SK-N-MC (cell line): ENCODE measurements around the gene DNAJC5.

Source experiments
- DNase-seq: peaks from one replicate; pipeline ENCODE4 v3.0.0-alpha.2; 2011; ENCODE audit warnings: low read depth, low spot score
- H3K27ac ChIP-seq: fragments of 200-600 bp; sonication (generic); 2 replicates; pipeline ENCODE4 v1.5.1; 2016; ENCODE audit warnings: mixed run types
- H3K36me3 ChIP-seq: fragments of 200-600 bp; sonication (generic); 2 replicates; pipeline ENCODE4 v1.6.1; 2017; ENCODE audit warnings: antibody characterized with exemption, low read length, mixed read lengths; ENCODE audit not compliant: insufficient read depth
- H3K4me3 ChIP-seq: fragments of 200-600 bp; sonication (generic); 2 replicates; pipeline ENCODE4 v1.5.1; 2016
- H3K9ac ChIP-seq: fragments of 200-600 bp; sonication (generic); 2 replicates; pipeline ENCODE4 v1.8.0; 2017; ENCODE audit warnings: mixed run types, mixed read lengths; ENCODE audit not compliant: insufficient read length
- H3K9me3 ChIP-seq: fragments of 200-600 bp; sonication (generic); 2 replicates; pipeline ENCODE4 v1.6.1; 2017; ENCODE audit warnings: low read depth, mild to moderate bottlenecking, antibody characterized with exemption, low read length, moderate library complexity, mixed read lengths
- EZH2 ChIP-seq: fragments of 200-600 bp; sonication (generic); IDR thresholded peaks from one replicate; pipeline ENCODE4 v1.6.1; 2017; ENCODE audit warnings: antibody characterized with exemption
- FOXP2 ChIP-seq: optimal IDR thresholded peaks from 2 replicates; pipeline ENCODE3; 2011; ENCODE audit warnings: mild to moderate bottlenecking, moderate library complexity; ENCODE audit not compliant: insufficient read depth; ENCODE audit errors: extremely low read length, control extremely low read depth
- POLR2AphosphoS5 ChIP-seq: IDR thresholded peaks from 2 replicates; pipeline ENCODE4 v1.6.1; 2012; ENCODE audit warnings: mild to moderate bottlenecking, low read depth, low read length, borderline replicate concordance

The DNAJC5 gene

DNA sequence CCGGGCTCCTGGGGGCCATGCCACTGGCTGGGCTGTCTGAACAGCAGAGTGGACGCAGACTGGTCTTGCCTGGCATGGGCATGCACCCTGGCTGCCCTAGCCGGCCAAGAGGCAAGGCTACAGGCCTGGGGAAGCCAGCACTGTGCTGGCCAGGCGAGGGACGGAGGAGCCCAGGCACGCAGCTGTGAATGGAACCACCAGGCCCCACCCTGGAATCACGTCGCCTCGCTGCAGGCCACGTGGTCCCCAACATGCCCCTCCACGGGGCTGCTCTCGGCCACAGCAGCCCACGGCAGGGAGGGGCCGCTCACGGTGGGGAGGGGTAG lies 57.2 kb downstream of the DNAJC5 start:
- no peak for DNase-seq
- Histone ChIP-seq H3K4me3 (no peak overlapping the region), H3K36me3 (no peaks in the 10 kb centered on the region), H3K27ac (no peak overlapping the region), H3K9me3 (no peaks in the 10 kb centered on the region), H3K9ac (no peak overlapping the region)
- no peak for TF ChIP-seq FOXP2
- no peak for TF ChIP-seq EZH2
- no peak for TF ChIP-seq POLR2AphosphoS5

- H3K9me3 ChIP-seq: no peaks in the 10 kb centered on the region
- H3K9ac ChIP-seq: no peak overlapping the region
- TF ChIP-seq POLR2AphosphoS5 (no peak), FOXP2 (no peak), EZH2 (no peak)
- no peak overlapping the region for H3K27ac ChIP-seq
- no peak overlapping the region for H3K4me3 ChIP-seq
- DNase-seq: no peak
- H3K36me3 ChIP-seq: no peaks in the 10 kb centered on the region
These were observed 57.8 kb downstream of the DNAJC5 start for GRCh38 chr20:63952769-63953168.

DNA sequence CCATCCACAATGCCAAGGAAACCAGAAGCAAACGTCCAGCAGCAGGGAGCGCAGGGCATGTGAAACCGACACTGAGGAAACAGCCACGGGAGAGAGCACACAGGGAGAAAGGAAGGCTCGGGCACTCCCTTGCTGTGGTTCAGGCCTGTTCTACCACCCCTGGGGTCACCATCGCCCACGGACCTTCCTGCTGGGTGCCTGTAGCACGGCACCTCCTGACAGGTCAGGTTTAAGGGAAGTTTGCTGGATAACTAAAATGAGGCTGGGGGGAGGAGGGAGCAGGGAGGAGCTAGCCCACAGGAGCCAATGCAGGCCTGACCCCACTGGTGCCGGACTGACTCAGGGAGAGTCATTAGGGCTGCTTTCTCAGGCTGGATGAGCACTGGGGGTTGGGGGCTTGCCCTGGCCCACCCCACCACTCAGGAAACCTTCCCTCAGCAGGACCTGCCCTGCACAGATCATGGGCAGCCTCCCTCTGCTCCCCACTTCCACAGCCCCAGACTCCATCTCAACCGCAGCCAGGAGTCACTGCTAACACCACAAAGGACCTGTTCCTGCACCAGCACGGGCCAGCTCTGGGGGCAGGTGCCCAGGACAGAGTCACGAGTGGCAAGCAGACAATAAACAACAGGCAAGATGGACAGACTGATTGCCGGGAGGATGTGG lies 59.0 kb downstream of the DNAJC5 start:
- H3K9me3 ChIP-seq: no peaks in the 10 kb centered on the region
- no peak for DNase-seq
- no peak overlapping the region for H3K9ac ChIP-seq
- no peaks in the 10 kb centered on the region; the same call in 1 of the 2 replicates for H3K36me3 ChIP-seq
- TF ChIP-seq POLR2AphosphoS5: no peak
- no peak for TF ChIP-seq FOXP2
- no peak for TF ChIP-seq EZH2
- H3K4me3 ChIP-seq: no peak overlapping the region
- no peak overlapping the region for H3K27ac ChIP-seq

DNA sequence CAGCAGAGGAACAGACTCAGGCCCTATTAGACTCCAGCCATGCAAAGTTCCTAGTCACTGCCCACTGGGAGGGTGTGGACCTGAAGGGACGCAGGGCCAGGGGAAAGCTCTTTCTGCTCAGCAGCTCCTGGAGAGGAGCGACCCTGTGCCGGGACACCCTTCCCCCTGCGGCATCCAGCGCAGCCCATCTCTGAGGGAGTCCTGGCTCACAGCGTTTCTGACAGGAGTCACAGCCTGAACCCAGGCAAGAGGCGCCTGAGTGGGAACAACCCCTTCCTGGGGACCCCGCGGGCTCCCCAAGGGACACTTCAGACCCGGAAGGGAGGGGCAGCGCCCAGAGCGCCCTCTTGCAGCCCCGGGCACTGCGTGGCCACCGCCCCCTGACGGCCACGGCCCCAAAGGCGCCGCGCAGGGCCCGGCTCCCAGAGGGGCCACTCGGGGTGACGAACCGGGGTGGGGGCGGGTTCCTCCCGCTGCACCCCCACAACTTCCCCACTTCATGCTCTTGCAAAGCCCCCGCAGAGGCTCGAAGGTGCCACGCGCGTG lies 60.4 kb downstream of the DNAJC5 start:
- H3K4me3 ChIP-seq: peak overlapping the region; percentile 97
- H3K36me3 ChIP-seq: no peaks in the 10 kb centered on the region; the same call in 1 of the 2 replicates
- TF ChIP-seq FOXP2: no peak
- H3K27ac ChIP-seq: 0 out of 2 replicates have a peak overlapping the region, but pooled peaks have one; percentile 79
- peak overlapping the region; percentile 99 for H3K9ac ChIP-seq
- H3K9me3 ChIP-seq: no peaks in the 10 kb centered on the region
- DNase-seq: no peak

- Histone ChIP-seq H3K27ac (peak within 1 kb of the TSS; percentile 86), H3K36me3 (no peaks in the 10 kb centered on the region; the same call in 1 of the 2 replicates), H3K9ac (peak within 1 kb of the TSS; percentile 99), H3K4me3 (peak within 1 kb of the TSS; percentile 97), H3K9me3 (no peaks in the 10 kb centered on the region)
- TF ChIP-seq EZH2 (no peak), POLR2AphosphoS5 (peak; percentile 75)
- no peak for DNase-seq
These were observed 61.1 kb downstream of the DNAJC5 start, which contains the start of gene UCKL1 for GRCh38 chr20:63955827-63956663. UCKL1 (minus strand) TSS chr20:63956416; CDS start chr20:63956372, 44 bp downstream.

GRCh38 chr20:63956664-63957003 lies 61.7 kb downstream of the DNAJC5 start:
- H3K36me3 ChIP-seq: peaks cover 5% of the 10 kb centered on the region; the same call in 1 of the 2 replicates
- no peaks in the 10 kb centered on the region for H3K9me3 ChIP-seq
- H3K4me3 ChIP-seq: peak overlapping the region; percentile 84
- H3K27ac ChIP-seq: peak overlapping the region; percentile 86
- DNase-seq: no peak
- TF ChIP-seq FOXP2 (no peak), POLR2AphosphoS5 (no peak), EZH2 (no peak)
- peak overlapping the region; percentile 70 for H3K9ac ChIP-seq

- DNase-seq: no peak
These were observed 62.2 kb downstream of the DNAJC5 start for GRCh38 chr20:63957004-63957689.

More at GRCh38 chr20:63957004-63957689, 62.2 kb downstream of the DNAJC5 start:
- peaks cover 10% of the 10 kb centered on the region; the same call in 1 of the 2 replicates for H3K36me3 ChIP-seq
- peak overlapping the region; percentile 84 for H3K4me3 ChIP-seq
- no peaks in the 10 kb centered on the region for H3K9me3 ChIP-seq
- peak overlapping the region; percentile 70 for H3K9ac ChIP-seq
- TF ChIP-seq EZH2 (no peak), POLR2AphosphoS5 (peak; percentile 83), FOXP2 (no peak)
- H3K27ac ChIP-seq: peak overlapping the region; percentile 86
